ACHN (cell line): Measurements from ENCODE around the gene RAB31.

ENCODE experiments used
- DNase-seq: peaks from one replicate; pipeline ENCODE4 v3.0.0-alpha.2; 2015
- in situ Hi-C: cut with HindIII; loops from 2 replicates; pipeline ENCODE4 v1.10.0; 2017; ENCODE audit warnings: low sequenced_read_pairs, low pct_ligation_motif_present, low pct_unique_long_range_greater_than_20kb

RAB31 gene

GRCh38 chr18:9796935-9797549 is 88.9 kb downstream of the RAB31 start:
- DNase-seq: peak; percentile 22
- in situ Hi-C loops: no loop called here

DNA sequence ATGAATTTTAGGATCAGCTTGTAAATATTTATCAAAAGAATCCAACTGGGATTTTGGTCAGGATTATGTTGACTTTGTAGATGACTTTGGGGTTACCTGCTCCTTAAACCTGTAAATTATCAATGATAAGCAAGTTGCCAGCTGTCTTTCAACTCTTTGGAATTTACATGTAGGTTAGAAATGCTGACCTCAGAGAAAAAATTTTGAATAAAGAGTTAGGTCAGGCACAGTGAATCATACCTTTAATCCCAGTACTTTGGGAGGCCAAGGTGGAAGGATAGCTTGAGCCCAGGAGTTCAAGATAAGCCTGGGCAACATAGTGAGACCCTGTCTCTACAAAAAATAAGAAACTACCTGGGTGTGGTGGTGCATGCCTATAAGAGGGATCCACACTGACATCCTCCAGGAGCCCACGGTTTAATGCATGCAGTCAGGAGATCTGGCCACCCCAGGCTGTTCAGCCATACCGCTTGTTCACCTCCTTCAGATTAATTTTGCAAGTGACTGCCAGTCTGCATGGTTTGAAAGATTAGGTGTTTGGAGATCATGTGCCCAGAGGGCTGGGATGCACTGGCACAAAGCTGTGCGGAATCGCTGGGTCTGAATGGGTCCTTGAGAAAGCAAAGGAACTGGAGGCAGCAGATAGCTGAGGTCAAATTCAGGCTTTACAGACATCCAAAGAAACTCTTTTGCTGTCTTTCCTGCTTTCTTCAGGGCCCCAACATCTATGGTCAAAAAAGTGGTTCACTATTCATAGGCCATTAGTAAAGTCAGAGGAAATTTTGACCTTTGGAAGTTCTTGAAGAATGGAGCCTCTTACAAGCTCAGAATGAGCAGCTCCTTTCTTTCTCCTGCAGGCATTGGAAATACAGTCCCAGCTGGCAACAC is 94.3 kb downstream of the RAB31 start:
- DNase-seq: no peak
- in situ Hi-C loops: no loop called here

GRCh38 chr18:9803063-9803697 is 95.1 kb downstream of the RAB31 start:
- in situ Hi-C loops: no loop called here
- no peak for DNase-seq

- no peak for DNase-seq
Observed at GRCh38 chr18:9803698-9804516, 95.8 kb downstream of the RAB31 start.

DNA sequence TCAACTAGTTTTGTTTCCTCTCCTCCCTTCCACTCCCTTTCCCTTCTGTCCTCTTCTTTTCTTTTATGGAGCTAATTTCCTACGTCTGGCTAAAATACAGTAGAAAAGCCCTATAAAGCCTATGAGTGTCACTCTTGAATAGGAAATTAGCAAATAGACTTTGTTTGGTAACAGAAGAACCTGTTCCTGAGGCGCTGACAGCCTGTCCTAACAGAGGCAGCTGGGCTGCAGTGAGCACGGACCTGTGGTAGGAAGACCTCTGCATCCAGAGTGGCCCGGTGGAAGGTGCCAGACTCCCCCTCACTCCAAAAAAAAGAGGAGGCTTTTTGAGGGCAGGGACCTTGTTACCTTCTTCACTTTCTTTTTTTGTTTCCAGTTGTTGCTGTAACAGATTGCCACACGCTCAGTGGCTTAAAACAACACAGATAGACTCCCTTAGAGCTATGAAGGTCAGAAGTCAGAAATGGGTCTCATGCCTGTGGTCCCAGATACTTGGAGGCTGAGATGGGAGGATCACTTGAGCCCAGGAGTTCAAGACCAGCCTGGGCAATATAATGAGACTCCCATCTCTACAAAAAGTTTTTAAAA is 96.5 kb downstream of the RAB31 start:
- in situ Hi-C loops: no loop called here
- no peak for DNase-seq

More at GRCh38 chr18:9803698-9804516, 95.8 kb downstream of the RAB31 start:
- in situ Hi-C loops: no loop called here

DNA sequence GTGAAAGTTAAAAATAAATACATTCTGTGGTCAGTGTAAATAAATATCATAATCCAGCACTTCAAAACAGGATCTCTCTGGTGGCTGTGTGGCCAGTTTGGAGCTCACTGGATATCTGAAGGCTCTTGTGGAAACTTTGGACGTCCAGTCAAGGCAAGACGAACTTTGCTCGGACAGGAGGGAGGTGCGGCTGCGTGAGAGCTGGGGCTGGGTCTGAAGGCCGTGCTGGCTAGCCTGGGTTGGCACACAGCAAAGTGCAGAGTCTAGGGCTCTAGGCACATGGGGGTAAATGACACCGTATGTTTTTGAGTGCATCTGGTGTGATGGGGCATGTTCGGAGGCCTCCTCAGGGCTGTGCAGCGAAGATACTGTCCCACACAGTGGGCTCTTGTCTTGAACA is 98.8 kb downstream of the RAB31 start:
- no peak for DNase-seq
- in situ Hi-C loops: no loop called here

GRCh38 chr18:9808295-9809241 is 100.5 kb downstream of the RAB31 start:
- peak; percentile 39 for DNase-seq
- in situ Hi-C loops: no loop called here

GRCh38 chr18:9809697-9810096 is 101.6 kb downstream of the RAB31 start:
- in situ Hi-C loops: no loop called here
- no peak for DNase-seq

- in situ Hi-C loops: no loop called here
- DNase-seq: no peak
Observed at GRCh38 chr18:9810299-9810698, 102.2 kb downstream of the RAB31 start.

DNA sequence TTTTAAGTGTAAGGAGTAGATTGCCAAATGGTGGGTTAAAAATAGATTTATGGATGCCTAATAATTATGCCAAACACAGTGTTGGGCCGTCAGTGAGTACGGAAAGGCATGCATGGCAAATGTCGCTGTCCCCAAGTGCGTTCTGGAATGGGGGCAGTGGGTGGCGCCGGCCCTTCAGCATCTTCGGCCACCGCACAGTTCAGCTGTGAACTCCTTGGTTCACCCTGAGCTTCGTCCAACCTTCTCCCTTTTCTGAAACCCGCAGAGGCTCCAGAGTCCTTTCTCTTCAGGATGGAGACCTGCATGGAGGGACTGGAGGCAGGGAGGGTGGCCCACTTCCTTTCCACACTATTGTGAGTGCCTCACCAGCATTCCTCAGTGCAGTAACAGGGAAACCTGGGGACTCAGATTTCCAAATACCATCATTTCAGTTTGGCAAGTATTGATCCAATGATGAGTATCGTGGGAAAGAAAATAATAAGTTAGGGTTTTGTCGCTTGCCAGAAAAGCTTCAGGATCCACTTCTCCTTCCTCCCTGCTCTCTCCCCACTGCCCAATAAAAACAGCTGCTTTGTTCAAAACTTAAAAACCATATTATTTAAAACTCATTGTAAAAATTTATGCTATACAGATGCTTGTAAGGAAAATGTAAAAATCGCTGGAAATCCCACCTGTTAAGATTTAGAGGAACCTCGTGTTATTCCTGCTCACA is 103.0 kb downstream of the RAB31 start:
- in situ Hi-C loops: no loop called here
- no peak for DNase-seq

GRCh38 chr18:9811978-9812377 is 103.9 kb downstream of the RAB31 start:
- DNase-seq: no peak
- in situ Hi-C loops: no loop called here

DNA sequence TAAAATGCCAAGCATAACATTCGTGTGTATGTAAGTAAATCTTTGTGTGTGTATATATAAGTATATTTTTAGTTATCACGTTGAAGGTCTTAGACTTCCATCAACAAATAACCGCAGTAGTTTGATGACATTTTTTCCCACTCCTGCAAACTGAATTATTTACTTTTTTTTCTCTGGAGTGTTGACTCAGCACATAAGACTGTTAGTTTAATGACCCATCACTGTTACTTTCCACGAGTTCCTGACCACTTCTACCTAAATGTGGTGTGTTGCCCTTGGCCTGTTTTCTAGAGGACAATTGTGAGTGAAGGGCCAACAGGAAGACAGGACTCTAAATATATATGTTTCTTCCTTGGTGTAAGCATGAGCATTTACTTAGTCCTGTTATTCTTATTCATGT is 106.3 kb downstream of the RAB31 start:
- DNase-seq: peak; percentile 67
- in situ Hi-C loops: no loop called here

GRCh38 chr18:9817286-9817685 is 109.2 kb downstream of the RAB31 start:
- in situ Hi-C loops: no loop called here
- DNase-seq: no peak

- DNase-seq: no peak
- in situ Hi-C loops: no loop called here
Observed at GRCh38 chr18:9817725-9818422, 109.8 kb downstream of the RAB31 start.

DNA sequence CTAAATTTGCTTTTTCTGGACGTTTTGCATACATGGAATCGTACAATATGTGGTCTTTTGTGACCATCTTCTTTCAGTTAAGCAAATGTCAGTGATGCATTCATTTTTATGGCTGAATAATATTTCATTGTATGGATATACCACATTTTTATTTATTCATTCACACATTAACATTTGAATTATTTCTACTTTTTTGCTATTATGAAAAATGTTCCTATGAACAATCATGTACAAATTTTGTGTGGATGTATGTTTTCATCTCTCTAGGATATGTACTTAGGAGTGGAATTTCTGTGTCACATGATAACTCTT is 110.3 kb downstream of the RAB31 start:
- no peak for DNase-seq
- in situ Hi-C loops: no loop called here

GRCh38 chr18:9820127-9820526 is 112.0 kb downstream of the RAB31 start:
- in situ Hi-C loops: no loop called here
- DNase-seq: no peak

DNA sequence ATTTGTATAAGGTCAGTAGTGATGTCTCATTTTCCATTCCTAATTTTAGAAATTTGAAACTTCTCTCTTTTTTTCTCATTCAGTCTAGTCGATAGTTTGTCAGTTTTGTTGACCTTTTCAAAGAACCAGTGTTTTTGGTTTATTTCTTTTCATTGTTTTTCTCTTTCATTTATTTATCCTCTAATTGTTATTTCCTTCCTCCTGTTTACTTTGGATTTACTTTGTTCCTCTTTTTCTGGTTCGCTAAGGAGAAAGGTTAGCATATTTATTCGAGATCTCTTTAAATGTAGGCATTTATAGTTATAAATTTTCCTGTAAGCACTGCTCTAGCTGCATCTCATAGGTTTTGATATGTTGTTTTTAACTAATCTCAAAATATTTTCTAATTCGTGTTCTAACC is 112.6 kb downstream of the RAB31 start:
- in situ Hi-C loops: no loop called here
- DNase-seq: no peak
